HepG2 (cell line): ENCODE data around the gene TSPAN15. TPM values are rescaled to one million over a fixed set of nuclear protein-coding genes. Genes with fewer than 3 reads are reported as not detected.

Experiments used
- ATAC-seq: fragments of 200-7000 bp; cut with Tn5 transposase; 3 replicates; pipeline ENCODE4 v1.9.1; 2020; ENCODE audit warnings: mild to moderate bottlenecking, moderate library complexity
- BruUV-seq: library from RNA; stranded (reverse); fragments of 400-500 nt; replicated peaks from 2 replicates; lab custom pipeline; 2021; lab: Mats Ljungman, UMichigan
- CTCF ChIA-PET: fragments of 300-600 bp; formaldehyde crosslinking; extraction: SDS; loops from one replicate; lab custom pipeline; 2021; ENCODE audit warnings: low total read pairs, inconsistent platforms, low intra/inter-chr PET ratio; lab: Yijun Ruan, JAX
- POLR2A ChIA-PET: fragments of 350-600 bp; sonication (Branson Sonifier 250); formaldehyde crosslinking; loops from one replicate; lab custom pipeline; 2020; ENCODE audit warnings: antibody characterized with exemption, inconsistent platforms; lab: Yijun Ruan, JAX
- DNase-seq: peaks from one replicate; pipeline ENCODE4 v3.0.0-alpha.2; 2015; ENCODE audit warnings: low spot score
- FAIRE-seq: peaks from 3 replicates; lab custom pipeline; 2011; peaks lifted over from hg19 to GRCh38; lab: Jason Lieb, UNC
- H2AFZ ChIP-seq: one replicate; pipeline ENCODE4 v1.6.1; 2011; ENCODE audit warnings: low read length, inconsistent platforms
- H3K27ac ChIP-seq: fragments of 300-600 bp; 3 replicates; pipeline ENCODE4 v1.8.0; 2011; ENCODE audit warnings: mixed run types, mild to moderate bottlenecking, mixed read lengths, low read length, inconsistent platforms; ENCODE audit not compliant: insufficient read depth; ENCODE audit errors: extremely low read length
- H3K27me3 ChIP-seq, 2 experiments: fragments of 200-600 bp in 1 of 2; 2 replicates in 1 of 2; 3 replicates in 1 of 2; pipeline versions ENCODE4 v1.6.0 to v1.8.0; 2011; ENCODE audit warnings: low read length in 2 of 2, mild to moderate bottlenecking in 2 of 2, moderate library complexity in 2 of 2, inconsistent platforms in 1 of 2; ENCODE audit not compliant: insufficient read depth in 2 of 2, control insufficient read depth in 1 of 2
- H3K36me3 ChIP-seq, 2 experiments: fragments of 200-600 bp in 1 of 2; replicated peaks in 1 of 2; 2 replicates in 1 of 2; 3 replicates in 1 of 2; pipeline versions ENCODE4 v1.5.1 to v1.8.0; 2011; ENCODE audit warnings: low read length in 2 of 2, inconsistent platforms in 1 of 2; ENCODE audit not compliant: insufficient read depth in 2 of 2, control insufficient read depth in 1 of 2
- H3K4me1 ChIP-seq: 2 replicates; pipeline ENCODE4 v1.5.1; 2012; ENCODE audit warnings: low read length, inconsistent platforms; ENCODE audit not compliant: insufficient read depth
- H3K4me2 ChIP-seq: 2 replicates; pipeline ENCODE4 v1.6.0; 2011; ENCODE audit warnings: low read depth, low read length, inconsistent platforms
- H3K4me3 ChIP-seq, 3 experiments: fragments of 200-600 bp in 1 of 3; sonication (generic), shearing (Covaris generic) in 1 of 3; replicated peaks in 1 of 3; 2 replicates each; pipeline ENCODE4 v1.5.1; 2011 to 2016; ENCODE audit warnings: low read length in 3 of 3, inconsistent platforms in 2 of 3, low read depth in 2 of 3, mild to moderate bottlenecking in 2 of 3, control low read depth in 1 of 3, mixed read lengths in 1 of 3; ENCODE audit not compliant: insufficient read depth in 1 of 3
- H3K79me2 ChIP-seq: one replicate; pipeline ENCODE4 v1.6.1; 2011; ENCODE audit warnings: low read length, inconsistent platforms; ENCODE audit not compliant: insufficient read depth
- H3K9ac ChIP-seq: 2 replicates; pipeline ENCODE4 v1.6.0; 2011; ENCODE audit warnings: mild to moderate bottlenecking, low read depth, low read length, inconsistent platforms; ENCODE audit not compliant: insufficient read depth
- H3K9me3 ChIP-seq: 2 replicates; pipeline ENCODE4 v1.5.1; 2012; ENCODE audit warnings: mild to moderate bottlenecking, low read length
- H4K20me1 ChIP-seq: 2 replicates; pipeline ENCODE4 v1.6.0; 2011; ENCODE audit warnings: inconsistent platforms, mild to moderate bottlenecking, low read length, moderate library complexity; ENCODE audit not compliant: insufficient read depth
- DZIP1 ChIP-seq: sonication (generic); formaldehyde crosslinking; IDR thresholded peaks from 2 replicates; pipeline ENCODE4 v1.5.0; 2020; ENCODE audit warnings: mild to moderate bottlenecking, missing genetic modification reagents
- ELF3 ChIP-seq: IDR thresholded peaks from 2 replicates; pipeline ENCODE4 v1.6.1; 2016; ENCODE audit warnings: missing genetic modification reagents, missing compliant biosample characterization
- HNF4G ChIP-seq, 2 experiments: sonication (generic) in 1 of 2; formaldehyde crosslinking in 1 of 2; IDR thresholded peaks; 2 replicates each; pipeline versions ENCODE4 v1.4.0 to v1.6.1; 2011 to 2020; ENCODE audit warnings: borderline replicate concordance in 2 of 2, low read depth in 2 of 2, mild to moderate bottlenecking in 2 of 2, low read length in 1 of 2, missing genetic modification reagents in 1 of 2, moderate library complexity in 1 of 2
- REL ChIP-seq: sonication (generic); formaldehyde crosslinking; conservative IDR thresholded peaks from 2 replicates; pipeline ENCODE4 v1.8.0; 2022; ENCODE audit warnings: mild to moderate bottlenecking, missing genetic modification reagents, moderate library complexity
- TAF15 ChIP-seq: fragments of 200-400 bp; formaldehyde crosslinking; IDR thresholded peaks from one replicate; pipeline ENCODE4 v1.6.1; 2018; ENCODE audit warnings: mild to moderate bottlenecking, low read depth, low read length; ENCODE audit not compliant: poor library complexity, severe bottlenecking
- ZNF317 ChIP-seq: sonication (generic); formaldehyde crosslinking; IDR thresholded peaks from 2 replicates; pipeline ENCODE4 v1.5.0; 2020; ENCODE audit warnings: mild to moderate bottlenecking, missing genetic modification reagents
- WGBS: methylation state at CpG from one replicate; pipeline ENCODE4 v1.1.6; 2017; ENCODE audit warnings: low lambda C conversion rate; 5-methylcytosine and 5-hydroxymethylcytosine counted together
- in situ Hi-C: cut with HindIII; loops from 2 replicates; pipeline ENCODE4 v1.10.0; 2017; ENCODE audit warnings: low pct_unique_long_range_greater_than_20kb; ENCODE audit not compliant: extremely low pct_ligation_motif_present
- intact Hi-C: fragments of 100-400 bp; cut with micrococcal nuclease; formaldehyde crosslinking; loops from one replicate; pipeline ENCODE4 v1.10.0; 2022; ENCODE audit not compliant: unreplicated experiment
- polyA plus RNA-seq, 8 experiments: library from polyadenylated mRNA; depleted of rRNA in 3 of 8; stranded (reverse) in 7 of 8; unstranded in 1 of 8; fragments of >200 nt; fragmentation: Illumina TruSeq in 4 of 8; extraction: Trizol in 4 of 8; gene quantifications; 2 replicates each; pipeline versions ENCODE4 v1.2.1 to v1.2.3, GENCODE V29; 2011 to 2016; ENCODE audit warnings: low read depth in 4 of 8, missing spikeins in 1 of 8, mixed read lengths in 1 of 8; ENCODE audit not compliant: insufficient read depth in 1 of 8
- total RNA-seq, 5 experiments: library from RNA; depleted of rRNA; stranded (reverse); fragments of >200 nt; fragmentation: Illumina TruSeq; extraction: Trizol; gene quantifications; 2 replicates each; pipeline ENCODE4 v1.2.3, GENCODE V29; 2016; ENCODE audit warnings: low read depth in 1 of 5
- TF ChIP-seq, protein P1 (sequence below): sonication (generic); formaldehyde crosslinking; IDR thresholded peaks from 2 replicates; pipeline ENCODE4 v1.5.0; 2020; ENCODE audit warnings: mild to moderate bottlenecking, missing genetic modification reagents, borderline replicate concordance
- TF ChIP-seq, protein P2 (sequence below): sonication (generic); formaldehyde crosslinking; IDR thresholded peaks from 2 replicates; pipeline ENCODE4 v1.4.0; 2020; ENCODE audit warnings: missing genetic modification reagents, mild to moderate bottlenecking, borderline replicate concordance

Gene TSPAN15
- total and polyA plus RNA-seq, 2 of the 13 experiments (the other 11 are each of a cell fraction or from before 2014, with no cell fraction given): 0.27 to 3.2 TPM

- Histone ChIP-seq H3K9me3 (no peaks in the 10 kb centered on the region), H3K9ac (no peak overlapping the region), H4K20me1 (no peaks in the 10 kb centered on the region), H3K36me3 (no peaks in the 10 kb centered on the region), H3K4me3 (no peak overlapping the region), H3K4me1 (no peaks in the 10 kb centered on the region), H3K79me2 (no peaks in the 10 kb centered on the region), H3K27ac (no peak overlapping the region), H3K4me2 (no peak overlapping the region), H3K27me3 (peaks cover 0 to 27% of the 10 kb centered on the region in 2 experiments; a peak in 2 of 5 replicates), H2AFZ (no peak overlapping the region)
- no peak for DNase-seq
- POLR2A ChIA-PET: no interaction called here
- CTCF ChIA-PET: no interaction called here
- no TSS peak for BruUV-seq
- WGBS: 42% methylated on average over 5 of the region's 6 CpGs
- in situ Hi-C loops: no loop called here
- ATAC-seq: no peak
- intact Hi-C loops: no loop called here
- FAIRE-seq: no peak
- TF ChIP-seq HNF4G (IDR thresholded peaks at IDR 0.05; ENCODE audit: borderline replicate concordance, low read depth, low read length) (no peak), HNF4G (CRISPR knock-in tag; IDR thresholded peaks at IDR 0.05; ENCODE audit: borderline replicate concordance, low read depth) (no peak), TAF15 (no peak), ZNF317 (CRISPR knock-in tag) (no peak), ELF3 (CRISPR knock-in tag) (no peak), DZIP1 (CRISPR knock-in tag) (no peak), REL (CRISPR knock-in tag) (no peak)
- TF ChIP-seq, protein P1, sequence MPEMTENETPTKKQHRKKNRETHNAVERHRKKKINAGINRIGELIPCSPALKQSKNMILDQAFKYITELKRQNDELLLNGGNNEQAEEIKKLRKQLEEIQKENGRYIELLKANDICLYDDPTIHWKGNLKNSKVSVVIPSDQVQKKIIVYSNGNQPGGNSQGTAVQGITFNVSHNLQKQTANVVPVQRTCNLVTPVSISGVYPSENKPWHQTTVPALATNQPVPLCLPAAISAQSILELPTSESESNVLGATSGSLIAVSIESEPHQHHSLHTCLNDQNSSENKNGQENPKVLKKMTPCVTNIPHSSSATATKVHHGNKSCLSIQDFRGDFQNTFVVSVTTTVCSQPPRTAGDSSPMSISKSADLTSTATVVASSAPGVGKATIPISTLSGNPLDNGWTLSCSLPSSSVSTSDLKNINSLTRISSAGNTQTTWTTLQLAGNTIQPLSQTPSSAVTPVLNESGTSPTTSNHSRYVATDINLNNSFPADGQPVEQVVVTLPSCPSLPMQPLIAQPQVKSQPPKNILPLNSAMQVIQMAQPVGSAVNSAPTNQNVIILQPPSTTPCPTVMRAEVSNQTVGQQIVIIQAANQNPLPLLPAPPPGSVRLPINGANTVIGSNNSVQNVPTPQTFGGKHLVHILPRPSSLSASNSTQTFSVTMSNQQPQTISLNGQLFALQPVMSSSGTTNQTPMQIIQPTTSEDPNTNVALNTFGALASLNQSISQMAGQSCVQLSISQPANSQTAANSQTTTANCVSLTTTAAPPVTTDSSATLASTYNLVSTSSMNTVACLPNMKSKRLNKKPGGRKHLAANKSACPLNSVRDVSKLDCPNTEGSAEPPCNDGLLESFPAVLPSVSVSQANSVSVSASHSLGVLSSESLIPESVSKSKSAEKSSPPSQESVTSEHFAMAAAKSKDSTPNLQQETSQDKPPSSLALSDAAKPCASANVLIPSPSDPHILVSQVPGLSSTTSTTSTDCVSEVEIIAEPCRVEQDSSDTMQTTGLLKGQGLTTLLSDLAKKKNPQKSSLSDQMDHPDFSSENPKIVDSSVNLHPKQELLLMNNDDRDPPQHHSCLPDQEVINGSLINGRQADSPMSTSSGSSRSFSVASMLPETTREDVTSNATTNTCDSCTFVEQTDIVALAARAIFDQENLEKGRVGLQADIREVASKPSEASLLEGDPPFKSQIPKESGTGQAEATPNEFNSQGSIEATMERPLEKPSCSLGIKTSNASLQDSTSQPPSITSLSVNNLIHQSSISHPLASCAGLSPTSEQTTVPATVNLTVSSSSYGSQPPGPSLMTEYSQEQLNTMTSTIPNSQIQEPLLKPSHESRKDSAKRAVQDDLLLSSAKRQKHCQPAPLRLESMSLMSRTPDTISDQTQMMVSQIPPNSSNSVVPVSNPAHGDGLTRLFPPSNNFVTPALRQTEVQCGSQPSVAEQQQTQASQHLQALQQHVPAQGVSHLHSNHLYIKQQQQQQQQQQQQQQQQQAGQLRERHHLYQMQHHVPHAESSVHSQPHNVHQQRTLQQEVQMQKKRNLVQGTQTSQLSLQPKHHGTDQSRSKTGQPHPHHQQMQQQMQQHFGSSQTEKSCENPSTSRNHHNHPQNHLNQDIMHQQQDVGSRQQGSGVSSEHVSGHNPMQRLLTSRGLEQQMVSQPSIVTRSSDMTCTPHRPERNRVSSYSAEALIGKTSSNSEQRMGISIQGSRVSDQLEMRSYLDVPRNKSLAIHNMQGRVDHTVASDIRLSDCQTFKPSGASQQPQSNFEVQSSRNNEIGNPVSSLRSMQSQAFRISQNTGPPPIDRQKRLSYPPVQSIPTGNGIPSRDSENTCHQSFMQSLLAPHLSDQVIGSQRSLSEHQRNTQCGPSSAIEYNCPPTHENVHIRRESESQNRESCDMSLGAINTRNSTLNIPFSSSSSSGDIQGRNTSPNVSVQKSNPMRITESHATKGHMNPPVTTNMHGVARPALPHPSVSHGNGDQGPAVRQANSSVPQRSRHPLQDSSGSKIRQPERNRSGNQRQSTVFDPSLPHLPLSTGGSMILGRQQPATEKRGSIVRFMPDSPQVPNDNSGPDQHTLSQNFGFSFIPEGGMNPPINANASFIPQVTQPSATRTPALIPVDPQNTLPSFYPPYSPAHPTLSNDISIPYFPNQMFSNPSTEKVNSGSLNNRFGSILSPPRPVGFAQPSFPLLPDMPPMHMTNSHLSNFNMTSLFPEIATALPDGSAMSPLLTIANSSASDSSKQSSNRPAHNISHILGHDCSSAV (CRISPR knock-in tag): no peak
- TF ChIP-seq, protein P2, sequence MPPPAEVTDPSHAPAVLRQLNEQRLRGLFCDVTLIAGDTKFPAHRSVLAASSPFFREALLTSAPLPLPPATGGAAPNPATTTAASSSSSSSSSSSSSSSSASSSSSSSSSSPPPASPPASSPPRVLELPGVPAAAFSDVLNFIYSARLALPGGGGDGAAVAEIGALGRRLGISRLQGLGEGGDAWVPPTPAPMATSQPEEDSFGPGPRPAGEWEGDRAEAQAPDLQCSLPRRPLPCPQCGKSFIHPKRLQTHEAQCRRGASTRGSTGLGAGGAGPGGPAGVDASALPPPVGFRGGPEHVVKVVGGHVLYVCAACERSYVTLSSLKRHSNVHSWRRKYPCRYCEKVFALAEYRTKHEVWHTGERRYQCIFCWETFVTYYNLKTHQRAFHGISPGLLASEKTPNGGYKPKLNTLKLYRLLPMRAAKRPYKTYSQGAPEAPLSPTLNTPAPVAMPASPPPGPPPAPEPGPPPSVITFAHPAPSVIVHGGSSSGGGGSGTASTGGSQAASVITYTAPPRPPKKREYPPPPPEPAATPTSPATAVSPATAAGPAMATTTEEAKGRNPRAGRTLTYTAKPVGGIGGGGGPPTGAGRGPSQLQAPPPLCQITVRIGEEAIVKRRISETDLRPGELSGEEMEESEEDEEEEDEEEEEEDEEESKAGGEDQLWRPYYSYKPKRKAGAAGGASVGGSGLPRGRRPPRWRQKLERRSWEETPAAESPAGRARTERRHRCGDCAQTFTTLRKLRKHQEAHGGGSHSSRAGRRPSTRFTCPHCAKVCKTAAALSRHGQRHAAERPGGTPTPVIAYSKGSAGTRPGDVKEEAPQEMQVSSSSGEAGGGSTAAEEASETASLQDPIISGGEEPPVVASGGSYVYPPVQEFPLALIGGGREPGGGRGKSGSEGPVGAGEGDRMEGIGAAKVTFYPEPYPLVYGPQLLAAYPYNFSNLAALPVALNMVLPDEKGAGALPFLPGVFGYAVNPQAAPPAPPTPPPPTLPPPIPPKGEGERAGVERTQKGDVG (CRISPR knock-in tag): no peak
Measured at GRCh38 chr10:69481305-69481704, 30.0 kb downstream of the TSPAN15 start.
